ENCODE data around the gene LRRC32. TPM values are rescaled to one million over a fixed set of nuclear protein-coding genes. Genes with fewer than 3 reads are reported as not detected.

Gene LRRC32
- polyA plus RNA-seq, 1 donor (not counting 4 experiments of a cell fraction or from before 2014, with no cell fraction given), result not detected

DNA sequence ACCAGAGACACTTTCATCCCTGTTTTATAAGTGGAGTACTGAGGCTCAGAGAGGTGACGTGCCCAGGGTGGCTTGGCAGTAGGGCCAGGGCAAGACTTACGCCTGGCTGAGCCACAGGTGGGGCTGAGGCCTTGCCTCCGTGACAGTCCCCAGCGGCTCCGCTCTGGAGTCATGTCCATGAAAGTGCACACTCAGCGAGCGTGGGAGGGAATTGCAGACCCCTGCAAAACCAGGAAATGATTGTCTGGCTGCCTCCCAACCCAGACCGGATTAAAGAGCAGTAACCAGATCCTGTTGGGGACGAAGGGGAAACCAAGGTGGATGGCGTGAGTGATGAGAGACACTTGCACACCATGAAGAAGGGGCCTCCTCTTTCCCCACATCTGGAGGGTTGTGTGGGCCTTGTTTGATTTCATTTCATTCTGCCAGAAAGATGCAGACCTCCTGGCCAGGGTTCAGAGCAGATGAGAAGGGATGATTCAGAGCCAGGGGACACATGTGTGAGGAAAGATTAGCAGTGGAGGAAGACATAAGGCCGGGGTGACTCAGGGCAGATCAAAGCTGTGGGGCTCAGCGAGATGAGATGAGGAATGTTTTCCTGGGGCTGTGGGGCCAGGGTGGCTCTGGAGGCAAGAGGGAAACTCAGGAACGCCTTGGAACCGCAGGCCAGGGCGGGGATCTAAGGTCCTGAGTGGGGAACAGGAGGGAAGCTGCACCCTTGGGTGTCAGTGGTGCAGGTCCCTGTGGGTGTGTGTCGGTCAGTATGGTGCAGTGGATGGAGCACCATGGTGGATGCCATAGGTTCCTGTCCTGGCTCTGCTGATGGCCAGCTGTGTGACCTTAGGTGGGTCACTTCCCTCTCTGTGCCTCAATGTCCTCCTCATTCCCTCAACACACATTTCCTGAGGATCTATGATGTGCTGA lies 29.9 kb upstream of the LRRC32 start:
- Histone ChIP-seq H3K4me2 (ENCODE audit: control insufficient read depth, extremely low read depth, insufficient read depth, low read depth, low read length) (no peak overlapping the region), H3K27me3 (ENCODE audit: control insufficient read depth, extremely low read depth, insufficient read depth, low read length) (peaks cover 10% of the 10 kb centered on the region), H3K36me3 (ENCODE audit: control insufficient read depth in 2 of 2, extremely low read depth in 1 of 2, insufficient read depth in 2 of 2, low read length in 2 of 2) (no peaks in the 10 kb centered on the region), H3K79me2 (ENCODE audit: control insufficient read depth, insufficient read depth, low read length) (no peaks in the 10 kb centered on the region), H3K4me1 (ENCODE audit: control insufficient read depth, extremely low read depth, insufficient read depth, low read length) (no peaks in the 10 kb centered on the region), H3K4me3 (ENCODE audit: control insufficient read depth in 2 of 3, extremely low read depth in 1 of 3, insufficient read depth in 2 of 3, low read depth in 1 of 3, low read length in 3 of 3) (no peak overlapping the region), H4K20me1 (ENCODE audit: control insufficient read depth, extremely low read depth, insufficient read depth, low read length) (no peaks in the 10 kb centered on the region), H3K27ac (ENCODE audit: control insufficient read depth, insufficient read depth, low read length) (no peak overlapping the region), H3K9me3 (ENCODE audit: control insufficient read depth, low read depth, low read length) (no peaks in the 10 kb centered on the region), H3K9me1 (ENCODE audit: control insufficient read depth, extremely low read depth, insufficient read depth, low read length) (no peaks in the 10 kb centered on the region), H3K9ac (ENCODE audit: control insufficient read depth, extremely low read depth, insufficient read depth, low read length) (no peak overlapping the region), H2AFZ (ENCODE audit: control insufficient read depth, low read length) (no peak overlapping the region)
- FAIRE-seq (no peak), DNase-seq (ENCODE audit: low read depth, low spot score) (no peak)
- dilution Hi-C loops (cut with MboI; ENCODE audit: extremely low pct_ligation_motif_present, low sequenced_read_pairs), result no loop called here
- TF ChIP-seq, protein P1, sequence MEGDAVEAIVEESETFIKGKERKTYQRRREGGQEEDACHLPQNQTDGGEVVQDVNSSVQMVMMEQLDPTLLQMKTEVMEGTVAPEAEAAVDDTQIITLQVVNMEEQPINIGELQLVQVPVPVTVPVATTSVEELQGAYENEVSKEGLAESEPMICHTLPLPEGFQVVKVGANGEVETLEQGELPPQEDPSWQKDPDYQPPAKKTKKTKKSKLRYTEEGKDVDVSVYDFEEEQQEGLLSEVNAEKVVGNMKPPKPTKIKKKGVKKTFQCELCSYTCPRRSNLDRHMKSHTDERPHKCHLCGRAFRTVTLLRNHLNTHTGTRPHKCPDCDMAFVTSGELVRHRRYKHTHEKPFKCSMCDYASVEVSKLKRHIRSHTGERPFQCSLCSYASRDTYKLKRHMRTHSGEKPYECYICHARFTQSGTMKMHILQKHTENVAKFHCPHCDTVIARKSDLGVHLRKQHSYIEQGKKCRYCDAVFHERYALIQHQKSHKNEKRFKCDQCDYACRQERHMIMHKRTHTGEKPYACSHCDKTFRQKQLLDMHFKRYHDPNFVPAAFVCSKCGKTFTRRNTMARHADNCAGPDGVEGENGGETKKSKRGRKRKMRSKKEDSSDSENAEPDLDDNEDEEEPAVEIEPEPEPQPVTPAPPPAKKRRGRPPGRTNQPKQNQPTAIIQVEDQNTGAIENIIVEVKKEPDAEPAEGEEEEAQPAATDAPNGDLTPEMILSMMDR (optimal IDR thresholded peaks at IDR 0.05 in 1 of 3, IDR thresholded peaks at IDR 0.05 in 1 of 3, conservative IDR thresholded peaks at IDR 0.05 in 1 of 3; ENCODE audit: extremely low read depth in 1 of 3, insufficient read depth in 2 of 3, low read length in 3 of 3), result no peak
- no peak for TF ChIP-seq EZH2 (IDR thresholded peaks at IDR 0.05; ENCODE audit: low read length)

DNA sequence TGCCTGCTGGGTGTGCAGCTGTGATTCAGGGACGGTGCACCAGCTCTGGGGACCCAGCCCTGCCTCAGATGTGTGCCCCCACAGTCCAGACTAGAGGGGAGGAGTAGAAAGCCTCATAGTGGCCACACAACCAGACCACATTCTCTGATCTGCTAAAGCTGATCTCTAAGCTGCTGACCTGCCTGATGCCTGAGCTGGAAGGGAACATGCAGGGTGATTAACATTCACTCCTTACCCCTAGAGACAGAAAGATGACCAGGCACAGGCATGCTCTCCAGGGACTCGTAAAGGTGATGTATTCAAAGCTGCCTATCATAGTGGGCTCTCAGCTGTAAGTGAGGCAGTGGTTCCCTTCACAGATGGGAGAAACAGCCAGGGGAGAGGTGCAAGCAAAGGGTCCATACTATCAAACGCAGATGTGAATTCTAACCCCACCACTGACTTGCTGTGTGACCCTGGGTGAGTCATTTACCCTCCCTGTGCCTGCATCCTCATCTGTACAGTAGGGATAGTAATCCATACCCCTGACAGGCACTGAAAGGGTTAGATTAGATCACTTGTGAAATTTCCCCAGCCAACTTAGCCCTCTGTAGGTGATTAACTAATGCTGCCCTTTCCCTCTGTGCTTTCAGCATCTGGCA lies 29.0 kb upstream of the LRRC32 start:
- no peak for TF ChIP-seq EZH2 (IDR thresholded peaks at IDR 0.05; ENCODE audit: low read length)
- TF ChIP-seq, protein P1 (optimal IDR thresholded peaks at IDR 0.05 in 1 of 3, IDR thresholded peaks at IDR 0.05 in 1 of 3, conservative IDR thresholded peaks at IDR 0.05 in 1 of 3; ENCODE audit: extremely low read depth in 1 of 3, insufficient read depth in 2 of 3, low read length in 3 of 3), result no peak
- Histone ChIP-seq H3K27me3 (ENCODE audit: control insufficient read depth, extremely low read depth, insufficient read depth, low read length) (peaks cover 10% of the 10 kb centered on the region), H3K4me1 (ENCODE audit: control insufficient read depth, extremely low read depth, insufficient read depth, low read length) (no peaks in the 10 kb centered on the region), H3K9me1 (ENCODE audit: control insufficient read depth, extremely low read depth, insufficient read depth, low read length) (no peaks in the 10 kb centered on the region), H3K27ac (ENCODE audit: control insufficient read depth, insufficient read depth, low read length) (no peak overlapping the region), H4K20me1 (ENCODE audit: control insufficient read depth, extremely low read depth, insufficient read depth, low read length) (no peaks in the 10 kb centered on the region), H2AFZ (ENCODE audit: control insufficient read depth, low read length) (no peak overlapping the region), H3K79me2 (ENCODE audit: control insufficient read depth, insufficient read depth, low read length) (no peaks in the 10 kb centered on the region), H3K9me3 (ENCODE audit: control insufficient read depth, low read depth, low read length) (no peaks in the 10 kb centered on the region), H3K9ac (ENCODE audit: control insufficient read depth, extremely low read depth, insufficient read depth, low read length) (no peak overlapping the region), H3K4me3 (ENCODE audit: control insufficient read depth in 2 of 3, extremely low read depth in 1 of 3, insufficient read depth in 2 of 3, low read depth in 1 of 3, low read length in 3 of 3) (no peak overlapping the region), H3K4me2 (ENCODE audit: control insufficient read depth, extremely low read depth, insufficient read depth, low read depth, low read length) (no peak overlapping the region), H3K36me3 (ENCODE audit: control insufficient read depth in 2 of 2, extremely low read depth in 1 of 2, insufficient read depth in 2 of 2, low read length in 2 of 2) (no peaks in the 10 kb centered on the region)
- no peak for DNase-seq (ENCODE audit: low read depth, low spot score)
- FAIRE-seq, result no peak
- dilution Hi-C loops (cut with MboI; ENCODE audit: extremely low pct_ligation_motif_present, low sequenced_read_pairs), result no loop called here

Data from keratinocyte (primary cell).